DOHH2 (cell line): ENCODE measurements around the gene TMEM244.

Source experiments
- CTCF ChIP-seq: fragments of 200-600 bp; sonication (generic); IDR thresholded peaks from one replicate; pipeline ENCODE4 v1.5.1; 2014; ENCODE audit warnings: antibody characterized with exemption, mild to moderate bottlenecking, low read depth, low read length; ENCODE audit not compliant: poor library complexity, severe bottlenecking
- EZH2phosphoT487 ChIP-seq: fragments of 200-600 bp; sonication (generic); IDR thresholded peaks from 2 replicates; pipeline ENCODE4 v1.6.1; 2017; ENCODE audit warnings: borderline replicate concordance, mild to moderate bottlenecking, antibody characterized with exemption, low read length, moderate library complexity, mixed read lengths

GRCh38 chr6:129846761-129847160 is 14.4 kb downstream of the TMEM244 start:
- TF ChIP-seq CTCF (no peak), EZH2phosphoT487 (no peak)
